GM18870 (cell line): Measurements from ENCODE around the gene LIN7A.
A peak's percentile ranks its signal among the peaks of the same experiment; 100 is the strongest.

Experiments used
- ATAC-seq: cut with Tn5 transposase; IDR thresholded peaks from one replicate; pipeline ENCODE4 v1.9.1; 2021; ENCODE audit warnings: moderate library complexity; ENCODE audit not compliant: unreplicated experiment

The LIN7A gene

GRCh38 chr12:80766210-80766609, 171.5 kb downstream of the LIN7A start:
- ATAC-seq: no peak

- ATAC-seq: no peak
Measured at GRCh38 chr12:80763874-80764273, 173.9 kb downstream of the LIN7A start.

- ATAC-seq: no peak
Measured at GRCh38 chr12:80761838-80762237, 175.9 kb downstream of the LIN7A start.

- ATAC-seq: peak; percentile 92
Measured at GRCh38 chr12:80756875-80757274, 180.9 kb downstream of the LIN7A start.

GRCh38 chr12:80754274-80754673, 183.5 kb downstream of the LIN7A start:
- no peak for ATAC-seq

- ATAC-seq: no peak
Measured at GRCh38 chr12:80752464-80752863, 185.3 kb downstream of the LIN7A start.

- ATAC-seq: no peak
Measured at GRCh38 chr12:80749456-80749855, 188.3 kb downstream of the LIN7A start.

GRCh38 chr12:80747800-80748199, 189.9 kb downstream of the LIN7A start:
- ATAC-seq: no peak

- no peak for ATAC-seq
Measured at GRCh38 chr12:80745851-80746505, 191.8 kb downstream of the LIN7A start.
